Activated B cell treated with CpG ODN at 0.5 μM for 24 hours (primary cell): ENCODE results near the gene TELO2. TPM values are rescaled to one million over a fixed set of nuclear protein-coding genes. Genes with fewer than 3 reads are reported as not detected.
A peak's percentile ranks its signal among the peaks of the same experiment; 100 is the strongest.

Source experiments
- ATAC-seq: fragments of 200-7000 bp; cut with Tn5 transposase; one replicate; pipeline ENCODE4 v1.10.0; 2021; ENCODE audit warnings: low read depth, mild to moderate bottlenecking, moderate library complexity
- CTCF ChIA-PET: fragments of 350-600 bp; sonication (Branson Sonifier 250); formaldehyde crosslinking; loops from one replicate; lab custom pipeline; 2021; ENCODE audit warnings: antibody characterized with exemption; lab: Charles Lee
- POLR2A ChIA-PET: fragments of 350-600 bp; sonication (Branson Sonifier 250); formaldehyde crosslinking; loops from one replicate; lab custom pipeline; 2021; ENCODE audit warnings: antibody characterized with exemption; lab: Charles Lee
- DNase-seq: peaks from one replicate; pipeline ENCODE4 v3.0.0; 2022
- H3K27ac Mint-ChIP-seq: one replicate; pipeline ENCODE4 v1.8.0; 2020; ENCODE audit warnings: mixed read lengths
- H3K27me3 Mint-ChIP-seq: one replicate; pipeline ENCODE4 v1.8.0; 2021; ENCODE audit warnings: mixed read lengths
- H3K36me3 Mint-ChIP-seq: one replicate; pipeline ENCODE4 v1.8.0; 2021; ENCODE audit warnings: low read depth, mixed read lengths
- H3K4me1 Mint-ChIP-seq: one replicate; pipeline ENCODE4 v1.8.0; 2021; ENCODE audit warnings: mixed read lengths
- H3K4me3 Mint-ChIP-seq: one replicate; pipeline ENCODE4 v1.8.0; 2020; ENCODE audit warnings: mild to moderate bottlenecking, mixed read lengths
- H3K9me3 Mint-ChIP-seq: one replicate; pipeline ENCODE4 v1.8.0; 2020; ENCODE audit warnings: mixed read lengths
- intact Hi-C: fragments of 100-400 bp; cut with micrococcal nuclease; formaldehyde crosslinking; loops from one replicate; pipeline ENCODE4 v1.15.1; 2024
- total RNA-seq: library from RNA; stranded (reverse); gene quantifications from 2 replicates; pipeline ENCODE4 v1.2.3, GENCODE V29; 2022
- TF ChIP-seq, protein P1 (sequence below): fragments of 200-600 bp; IDR thresholded peaks from one replicate; pipeline ENCODE4 v1.8.0; 2022; ENCODE audit warnings: antibody characterized with exemption, mild to moderate bottlenecking

TELO2 gene
- total RNA-seq, 1 donor from 2014 or later, result 78.8 TPM

DNA sequence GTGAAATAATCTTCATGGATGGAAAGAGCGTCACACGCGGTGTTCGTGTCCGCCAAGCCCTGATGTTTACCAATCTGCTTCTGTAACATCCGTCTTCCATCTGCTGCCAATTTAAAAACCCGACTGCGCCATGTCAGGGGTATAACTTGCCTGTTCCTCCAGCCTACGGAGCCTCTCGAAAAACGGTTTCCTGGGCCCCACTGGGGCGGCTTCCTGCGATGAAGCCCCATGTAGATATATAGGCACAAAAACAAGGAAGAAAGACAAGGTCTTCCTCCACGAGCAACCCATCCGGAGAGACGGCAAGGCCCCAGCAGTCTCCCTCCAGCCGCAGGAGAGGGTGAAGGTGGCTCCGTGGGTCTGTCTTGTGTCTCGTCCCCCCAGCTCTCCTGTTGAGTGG is 4.5 kb upstream of the TELO2 start, which contains the start of gene PTX4:
TSS of gene PTX4 (minus strand) at position 326 of the 400 bp plus-strand sequence. CDS start at position 291, 35 bp downstream.
- CTCF ChIA-PET, result no interaction called here
- H3K27ac Mint-ChIP-seq, result no peak within 1 kb of the TSS
- ATAC-seq, result no peak
- TF ChIP-seq, protein P1, sequence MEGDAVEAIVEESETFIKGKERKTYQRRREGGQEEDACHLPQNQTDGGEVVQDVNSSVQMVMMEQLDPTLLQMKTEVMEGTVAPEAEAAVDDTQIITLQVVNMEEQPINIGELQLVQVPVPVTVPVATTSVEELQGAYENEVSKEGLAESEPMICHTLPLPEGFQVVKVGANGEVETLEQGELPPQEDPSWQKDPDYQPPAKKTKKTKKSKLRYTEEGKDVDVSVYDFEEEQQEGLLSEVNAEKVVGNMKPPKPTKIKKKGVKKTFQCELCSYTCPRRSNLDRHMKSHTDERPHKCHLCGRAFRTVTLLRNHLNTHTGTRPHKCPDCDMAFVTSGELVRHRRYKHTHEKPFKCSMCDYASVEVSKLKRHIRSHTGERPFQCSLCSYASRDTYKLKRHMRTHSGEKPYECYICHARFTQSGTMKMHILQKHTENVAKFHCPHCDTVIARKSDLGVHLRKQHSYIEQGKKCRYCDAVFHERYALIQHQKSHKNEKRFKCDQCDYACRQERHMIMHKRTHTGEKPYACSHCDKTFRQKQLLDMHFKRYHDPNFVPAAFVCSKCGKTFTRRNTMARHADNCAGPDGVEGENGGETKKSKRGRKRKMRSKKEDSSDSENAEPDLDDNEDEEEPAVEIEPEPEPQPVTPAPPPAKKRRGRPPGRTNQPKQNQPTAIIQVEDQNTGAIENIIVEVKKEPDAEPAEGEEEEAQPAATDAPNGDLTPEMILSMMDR, result no peak
- H3K4me3 Mint-ChIP-seq, result no peak within 1 kb of the TSS
- peaks cover 2% of the 10 kb centered on the region for H3K36me3 Mint-ChIP-seq
- no peak for DNase-seq
- H3K27me3 Mint-ChIP-seq, result no peaks in the 10 kb centered on the region
- POLR2A ChIA-PET, result interaction anchor here (0.7 kb wide), 1 partner anchor 12 kb away, joined by 8 read pairs; no protein-coding TSS in a partner anchor
- H3K9me3 Mint-ChIP-seq, result no peaks in the 10 kb centered on the region
- intact Hi-C loops, result no loop called here
- H3K4me1 Mint-ChIP-seq, result peaks cover 12% of the 10 kb centered on the region

DNA sequence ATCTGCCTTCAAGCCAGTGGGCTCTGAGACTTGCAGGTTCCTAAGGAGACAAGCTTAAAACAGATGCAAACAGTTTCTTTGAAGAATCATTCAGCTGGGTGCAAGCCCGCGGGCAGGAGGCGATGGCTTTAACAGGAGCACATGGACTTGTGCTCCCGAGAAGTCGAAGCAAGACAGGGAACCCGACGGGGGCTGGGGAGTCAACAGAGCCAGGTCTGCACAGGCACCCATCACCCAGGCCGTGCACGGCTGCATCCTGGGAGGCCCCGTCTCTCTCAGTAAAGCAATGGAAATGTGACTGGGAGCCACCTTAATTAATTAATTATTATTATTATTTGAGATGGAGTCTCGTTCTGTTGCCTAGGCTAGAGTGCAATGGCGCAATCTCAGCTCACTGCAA is 4.1 kb upstream of the TELO2 start:
- Mint-ChIP-seq H3K27ac (no peak overlapping the region), H3K4me1 (peaks cover 12% of the 10 kb centered on the region), H3K36me3 (peaks cover 4% of the 10 kb centered on the region), H3K27me3 (no peaks in the 10 kb centered on the region), H3K9me3 (no peaks in the 10 kb centered on the region), H3K4me3 (no peak overlapping the region)
- ATAC-seq (no peak), DNase-seq (no peak)
- TF ChIP-seq, protein P1, result no peak
- POLR2A ChIA-PET, result interaction anchor here (0.7 kb wide), 1 partner anchor 13 kb away, joined by 8 read pairs; no protein-coding TSS in a partner anchor
- intact Hi-C loops, result no loop called here
- CTCF ChIA-PET, result no interaction called here

DNA sequence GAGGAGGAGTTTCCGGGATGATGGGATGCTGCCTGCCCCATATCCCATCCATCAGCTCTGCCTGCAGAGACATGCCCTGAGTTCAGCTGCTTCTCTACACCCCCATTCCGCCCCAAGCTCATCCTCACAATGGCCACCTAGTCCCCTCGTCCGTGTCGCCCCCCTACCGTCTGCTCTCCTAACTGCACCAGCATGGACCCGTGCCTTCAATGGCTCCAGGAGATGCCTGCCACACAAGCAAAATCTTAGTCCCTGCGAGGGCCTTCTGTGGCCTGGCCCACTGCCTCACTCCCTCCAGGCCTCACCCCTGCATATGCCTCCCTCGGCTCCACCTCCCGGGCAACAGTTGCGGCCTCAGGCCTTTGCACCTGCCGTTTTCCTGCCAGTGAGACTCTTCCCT is 1.8 kb upstream of the TELO2 start:
- Mint-ChIP-seq H3K27ac (peak overlapping the region; percentile 56), H3K36me3 (peaks cover 11% of the 10 kb centered on the region), H3K27me3 (no peaks in the 10 kb centered on the region), H3K4me1 (peaks cover 18% of the 10 kb centered on the region), H3K9me3 (no peaks in the 10 kb centered on the region), H3K4me3 (no peak overlapping the region)
- POLR2A ChIA-PET, result interaction anchor here (0.6 to 3.6 kb wide), 6 partner anchors 9 to 195 kb away, joined by 4 to 16 read pairs (median 5); no protein-coding TSS in a partner anchor
- no peak for ATAC-seq
- no peak for DNase-seq
- intact Hi-C loops, result no loop called here
- CTCF ChIA-PET, result no interaction called here
- TF ChIP-seq, protein P1, result no peak

DNA sequence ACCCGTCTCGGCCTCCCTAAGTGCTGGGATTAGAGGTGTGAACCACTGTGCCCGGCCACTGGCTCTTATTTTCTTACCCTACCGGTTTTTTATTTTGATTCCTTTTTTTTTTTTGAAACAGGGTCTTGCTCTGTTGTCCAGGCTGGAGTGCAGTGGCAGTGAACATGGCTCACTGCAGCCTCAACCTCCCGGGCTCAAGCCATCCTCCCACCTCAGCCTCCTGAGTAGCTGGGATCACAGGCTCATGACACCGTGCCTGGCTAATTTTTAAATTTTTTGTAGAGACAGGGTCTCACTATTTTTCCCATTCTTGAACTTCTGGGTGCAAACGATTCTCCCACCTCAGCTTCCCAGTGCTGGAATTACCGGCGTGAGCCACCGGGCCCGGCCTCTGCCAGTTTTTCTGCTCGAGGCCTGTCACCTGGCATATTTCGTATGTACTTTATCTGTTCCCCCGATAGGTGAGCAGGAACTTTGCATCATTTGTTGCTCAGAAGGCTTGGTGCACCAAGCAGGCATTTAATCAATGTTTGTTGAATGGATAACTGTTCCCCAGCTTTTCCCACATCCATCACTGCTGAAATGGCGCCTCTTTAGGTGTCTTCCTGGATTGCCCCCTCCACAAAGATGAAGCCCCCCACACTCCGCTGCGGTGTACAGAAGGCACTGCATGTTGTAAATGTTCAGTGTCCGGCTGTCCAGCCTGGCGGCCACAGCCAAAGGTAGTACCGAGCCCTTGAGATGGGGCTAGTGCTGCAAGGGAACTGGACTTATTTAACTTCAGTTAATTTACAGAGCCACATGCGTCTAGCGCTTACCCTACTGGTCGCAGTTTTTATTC is 858 bp upstream of the TELO2 start:
- no peaks in the 10 kb centered on the region for H3K9me3 Mint-ChIP-seq
- peak overlapping the region; percentile 100 for H3K27ac Mint-ChIP-seq
- peaks cover 18% of the 10 kb centered on the region for H3K4me1 Mint-ChIP-seq
- TF ChIP-seq, protein P1, result no peak
- DNase-seq (no peak), ATAC-seq (no peak)
- CTCF ChIA-PET, result interaction anchor here (1.2 kb wide), 1 partner anchor 127 kb away, joined by 4 read pairs; no protein-coding TSS in a partner anchor
- intact Hi-C loops, result no loop called here
- H3K4me3 Mint-ChIP-seq, result peak overlapping the region; percentile 97
- POLR2A ChIA-PET, result interaction anchor here (0.6 to 3.6 kb wide), 23 partner anchors 8 to 662 kb away, joined by 3 to 52 read pairs (median 6); partner anchors contain the start of genes RPS2, UNKL and UQCC4
- no peaks in the 10 kb centered on the region for H3K27me3 Mint-ChIP-seq
- H3K36me3 Mint-ChIP-seq, result peaks cover 19% of the 10 kb centered on the region

DNA sequence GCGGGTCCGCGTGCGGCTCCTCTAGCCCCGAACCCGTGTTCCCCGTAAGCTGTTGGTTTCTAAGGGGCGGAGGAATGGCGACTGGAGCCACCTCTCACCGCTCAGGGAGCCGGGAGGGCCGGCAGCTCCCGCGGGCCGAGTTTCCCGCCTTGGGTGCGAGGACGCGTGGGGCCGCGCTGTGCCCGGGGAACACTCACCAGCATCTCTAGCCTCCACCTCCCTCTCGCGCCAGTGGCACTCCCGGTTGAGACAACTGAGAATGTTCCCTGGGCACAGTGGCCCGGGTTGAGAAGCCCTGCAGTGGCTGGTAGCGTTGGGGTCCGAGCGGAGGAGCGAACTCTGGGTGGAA is 560 bp downstream of the TELO2 start:
- DNase-seq, result no peak

More for the DNA sequence above, 560 bp downstream of the TELO2 start:
- Mint-ChIP-seq H3K27ac (peak overlapping the region; percentile 80), H3K36me3 (peaks cover 32% of the 10 kb centered on the region), H3K4me3 (peak overlapping the region; percentile 97), H3K9me3 (no peaks in the 10 kb centered on the region), H3K4me1 (peaks cover 18% of the 10 kb centered on the region), H3K27me3 (no peaks in the 10 kb centered on the region)
- TF ChIP-seq, protein P1, result no peak
- POLR2A ChIA-PET, result interaction anchor here (1.6 to 3.6 kb wide), 7 partner anchors 14 to 115 kb away, joined by 6 to 52 read pairs (median 16); partner anchors contain the start of gene UQCC4
- CTCF ChIA-PET, result no interaction called here
- peak; percentile 9 for ATAC-seq
- intact Hi-C loops, result loop anchor here (1.0 kb wide), 4 partner anchors 13 to 73 kb away; partner anchors contain the start of genes CLCN7 and UQCC4
